Measurements from ENCODE around the gene C2CD4D. TPM values are rescaled to one million over a fixed set of nuclear protein-coding genes. Genes with fewer than 3 reads are reported as not detected.

Gene C2CD4D
- total RNA-seq, 1 experiment from 2014 or later: 0.79 TPM

GRCh38 chr1:151807766-151808165 is 31.9 kb downstream of the C2CD4D start:
- H3K36me3 Mint-ChIP-seq (ENCODE audit: insufficient read depth in 1 of 3, low read depth in 3 of 3): no peaks in the 10 kb centered on the region
- no peaks in the 10 kb centered on the region for H3K9me3 Mint-ChIP-seq
- TF ChIP-seq CTCF (conservative IDR thresholded peaks at IDR 0.05): no peak
- H2AK5ac ChIP-seq (ENCODE audit: insufficient read length, low read length): no peak overlapping the region
- WGBS (ENCODE audit: extremely low coverage, insufficient read length, low lambda C conversion rate): no CpG with 5 or more reads among the region's 1 CpG
- H3K27me3 ChIP-seq (ENCODE audit: insufficient read depth, low read length): 0 out of 2 replicates have a peak, but pooled peaks cover 2% of the 10 kb centered on the region
- H3T11ph ChIP-seq (ENCODE audit: low read length): no peak overlapping the region
- no peak overlapping the region for H2BK12ac ChIP-seq (ENCODE audit: insufficient read length, low read depth, low read length)
- no peak overlapping the region for H2AFZ ChIP-seq (ENCODE audit: low read length)
- no peak overlapping the region for H3K27ac ChIP-seq (ENCODE audit: insufficient read length, low read depth, low read length)
- H2BK15ac ChIP-seq (ENCODE audit: low read depth, low read length): no peak overlapping the region
- no peak overlapping the region for H3K18ac ChIP-seq (ENCODE audit: insufficient read length, low read depth, low read length)
- H3K79me1 ChIP-seq (ENCODE audit: insufficient read depth, low read depth, low read length, poor library complexity, severe bottlenecking): no peaks in the 10 kb centered on the region
- no peak overlapping the region for H3K14ac ChIP-seq (ENCODE audit: insufficient read depth, low read length)
- H3K4ac ChIP-seq (ENCODE audit: low read depth, low read length): no peak overlapping the region
- H3K23me2 ChIP-seq (ENCODE audit: insufficient read length, low read depth, low read length, poor library complexity, severe bottlenecking): no peaks in the 10 kb centered on the region
- no peak for DNase-seq
- H3K79me2 ChIP-seq (ENCODE audit: insufficient read depth, low read length): no peaks in the 10 kb centered on the region
- no peak overlapping the region for H4K91ac ChIP-seq (ENCODE audit: insufficient read length, low read depth, low read length)
- H2BK20ac ChIP-seq (ENCODE audit: low read depth, low read length, poor library complexity, severe bottlenecking): no peak overlapping the region
- H3K9ac ChIP-seq (ENCODE audit: extremely low read depth, insufficient read length, low read length): no peak overlapping the region
- H3K23ac ChIP-seq (ENCODE audit: insufficient read length, low read depth, low read length): no peak overlapping the region
- no peak overlapping the region for H4K5ac ChIP-seq (ENCODE audit: insufficient read length, low read depth, low read length)
- H4K20me1 ChIP-seq (ENCODE audit: control insufficient read depth, insufficient read depth, insufficient read length): no peaks in the 10 kb centered on the region
- H2BK5ac ChIP-seq (ENCODE audit: insufficient read length, low read length): no peak overlapping the region
- peaks cover 16 to 20% of the 10 kb centered on the region in 2 experiments for H3K4me1 Mint-ChIP-seq
- no peak overlapping the region for H2BK120ac ChIP-seq (ENCODE audit: low read depth, low read length, poor library complexity, severe bottlenecking)
- H3K27ac Mint-ChIP-seq: no peak overlapping the region; a peak in 1 of 7 replicates
- no peaks in the 10 kb centered on the region; the same call in 1 of the 2 replicates for H3K4me1 ChIP-seq (ENCODE audit: insufficient read depth, low read length)
- peaks cover 8% of the 10 kb centered on the region for H3K27me3 Mint-ChIP-seq (ENCODE audit: low read depth)
- no peak overlapping the region for H3K4me2 ChIP-seq (ENCODE audit: insufficient read depth, insufficient read length, low read length)
- H3K56ac ChIP-seq (ENCODE audit: insufficient read length, low read depth, low read length): no peak overlapping the region
- no peaks in the 10 kb centered on the region for H3K9me3 ChIP-seq (ENCODE audit: control insufficient read depth, low read depth, low read length)
- no peak overlapping the region for H4K8ac ChIP-seq (replicated peaks; ENCODE audit: insufficient read length, low read depth, low read length)
- no peak overlapping the region for H3K4me3 Mint-ChIP-seq

Data from H9 (cell line).